CD8-positive, alpha-beta memory T cell (primary cell): Measurements from ENCODE around the gene DNAH1. TPM values are rescaled to one million over a fixed set of nuclear protein-coding genes. Genes with fewer than 3 reads are reported as not detected.

Experiments used
- CTCF ChIA-PET: fragments of 350-600 bp; sonication (Branson Sonifier 250); formaldehyde crosslinking; loops from one replicate; lab custom pipeline; 2021; ENCODE audit warnings: antibody characterized with exemption; lab: Charles Lee
- POLR2A ChIA-PET: fragments of 350-600 bp; sonication (Branson Sonifier 250); formaldehyde crosslinking; loops from one replicate; lab custom pipeline; 2021; ENCODE audit warnings: antibody characterized with exemption; lab: Charles Lee
- DNase-seq, 5 donors: peaks; one replicate each; pipeline versions ENCODE4 v3.0.0 to v3.0.0-alpha.2; 2020 to 2022; ENCODE audit warnings: mixed read lengths in 1 of 5
- H3K27ac ChIP-seq: one replicate; pipeline ENCODE4 v1.7.0; 2013; ENCODE audit warnings: low read depth, mild to moderate bottlenecking, low read length, moderate library complexity
- H3K27me3 ChIP-seq: 2 replicates; pipeline ENCODE4 v1.7.0; 2013; ENCODE audit warnings: low read length, mild to moderate bottlenecking; ENCODE audit not compliant: insufficient read depth, poor library complexity, severe bottlenecking
- H3K36me3 ChIP-seq: 2 replicates; pipeline ENCODE4 v1.7.0; 2013; ENCODE audit warnings: mild to moderate bottlenecking, low read length, moderate library complexity; ENCODE audit not compliant: insufficient read depth
- H3K4me1 ChIP-seq: 2 replicates; pipeline ENCODE4 v1.7.0; 2013; ENCODE audit warnings: mild to moderate bottlenecking, low read length, moderate library complexity; ENCODE audit not compliant: insufficient read depth
- H3K4me3 ChIP-seq: 2 replicates; pipeline ENCODE4 v1.7.0; 2013; ENCODE audit warnings: mild to moderate bottlenecking, low read length
- H3K9me3 ChIP-seq: 2 replicates; pipeline ENCODE4 v1.7.0; 2013; ENCODE audit warnings: mild to moderate bottlenecking, low read length
- H3K27ac Mint-ChIP-seq, 8 donors: one replicate each; pipeline ENCODE4 v1.8.0; 2020 to 2021; ENCODE audit warnings: mixed read lengths in 8 of 8, mild to moderate bottlenecking in 6 of 8, inconsistent platforms in 3 of 8, moderate library complexity in 3 of 8
- H3K27me3 Mint-ChIP-seq, 2 donors: one replicate each; pipeline ENCODE4 v1.8.0; 2020 to 2021; ENCODE audit warnings: mixed read lengths in 2 of 2, mild to moderate bottlenecking in 1 of 2, moderate library complexity in 1 of 2
- H3K36me3 Mint-ChIP-seq, 3 donors: one replicate each; pipeline ENCODE4 v1.8.0; 2020 to 2021; ENCODE audit warnings: mixed read lengths in 3 of 3, inconsistent platforms in 1 of 3, mild to moderate bottlenecking in 1 of 3
- H3K4me1 Mint-ChIP-seq, 3 donors: one replicate each; pipeline ENCODE4 v1.8.0; 2020 to 2021; ENCODE audit warnings: mixed read lengths in 3 of 3, inconsistent platforms in 1 of 3, mild to moderate bottlenecking in 1 of 3
- H3K4me3 Mint-ChIP-seq, 7 donors: one replicate each; pipeline ENCODE4 v1.8.0; 2020 to 2021; ENCODE audit warnings: mixed read lengths in 7 of 7, mild to moderate bottlenecking in 6 of 7, moderate library complexity in 4 of 7, inconsistent platforms in 2 of 7
- H3K9me3 Mint-ChIP-seq, 5 donors: one replicate each; pipeline ENCODE4 v1.8.0; 2020 to 2022; ENCODE audit warnings: mixed read lengths in 5 of 5, mild to moderate bottlenecking in 3 of 5, moderate library complexity in 2 of 5, inconsistent platforms in 1 of 5
- polyA plus RNA-seq: library from polyadenylated mRNA; unstranded; fragments of 300-500 nt; fragmentation: Illumina TruSeq; gene quantifications from one replicate; pipeline ENCODE4 v1.2.3, GENCODE V29; 2021
- total RNA-seq, 2 experiments: library from RNA; stranded (reverse); gene quantifications; one replicate each; pipeline ENCODE4 v1.2.3, GENCODE V29; 2021

DNAH1 gene
- total and polyA plus RNA-seq, 3 experiments from 2014 or later: 1.0 to 7.0 (median 7.0) TPM

DNA sequence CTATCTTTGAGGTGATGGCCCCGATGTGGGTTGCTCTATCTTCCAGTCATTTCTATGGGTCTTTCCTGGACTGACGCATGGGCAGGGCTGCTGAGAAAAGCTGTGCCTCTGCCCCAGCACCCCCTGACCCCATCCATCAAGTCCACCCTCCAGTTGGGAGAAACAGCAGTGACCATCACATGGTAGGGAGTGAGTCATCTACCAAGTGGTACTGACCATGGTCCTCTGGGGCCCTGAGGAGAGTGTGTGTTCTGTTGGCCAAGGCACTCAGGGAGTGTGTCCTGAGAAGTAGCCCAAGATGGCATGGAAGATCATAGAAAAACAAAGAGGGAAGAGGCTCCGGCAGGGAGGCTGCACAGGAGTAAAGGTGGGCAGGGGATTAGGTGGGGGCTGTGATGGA is 1.6 kb upstream of the DNAH1 start:
- H3K36me3 ChIP-seq: no peaks in the 10 kb centered on the region
- Mint-ChIP-seq H3K27me3 (no peaks in the 10 kb centered on the region), H3K27ac (peak overlapping the region in 6 of 8 donors; percentile 21 to 61 (median 50)), H3K9me3 (no peaks in the 10 kb centered on the region), H3K4me3 (no peak overlapping the region), H3K4me1 (peaks cover 29 to 51% (median 29%) of the 10 kb centered on the region in 3 donors), H3K36me3 (peaks cover 0 to 7% (median 4%) of the 10 kb centered on the region in 3 donors)
- no peaks in the 10 kb centered on the region for H3K9me3 ChIP-seq
- no peak overlapping the region for H3K27ac ChIP-seq
- no peak for DNase-seq
- H3K4me1 ChIP-seq: peaks cover 26% of the 10 kb centered on the region
- POLR2A ChIA-PET: no interaction called here
- no peak overlapping the region for H3K4me3 ChIP-seq
- no peaks in the 10 kb centered on the region for H3K27me3 ChIP-seq
- CTCF ChIA-PET: no interaction called here

DNA sequence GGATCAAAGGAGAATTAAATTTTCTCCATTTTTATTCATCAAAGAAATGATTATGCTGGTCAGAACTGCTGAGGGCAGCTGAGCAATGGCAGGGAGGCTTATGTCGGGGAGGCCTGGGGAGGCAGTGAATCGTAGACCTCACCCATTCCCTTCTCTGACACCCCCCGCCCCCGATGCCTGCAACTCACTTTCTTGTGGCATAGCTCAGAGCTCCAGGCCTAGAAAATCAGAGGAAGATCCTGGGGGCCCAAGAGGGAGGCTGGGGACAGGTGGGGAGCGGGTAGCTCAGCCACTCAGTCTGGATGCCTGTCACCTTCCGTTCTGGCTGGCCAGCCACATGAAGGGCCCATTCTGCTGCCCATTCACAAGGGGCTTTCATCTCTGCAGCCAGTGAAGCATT is 1.1 kb upstream of the DNAH1 start:
- Mint-ChIP-seq H3K4me3 (no peak overlapping the region), H3K9me3 (no peaks in the 10 kb centered on the region), H3K27ac (peak overlapping the region in 4 of 8 donors; percentile 21 to 63 (median 57)), H3K36me3 (peaks cover 0 to 4% (median 1%) of the 10 kb centered on the region in 3 donors), H3K27me3 (no peaks in the 10 kb centered on the region), H3K4me1 (peaks cover 23 to 46% (median 26%) of the 10 kb centered on the region in 3 donors)
- H3K9me3 ChIP-seq: no peaks in the 10 kb centered on the region
- POLR2A ChIA-PET: no interaction called here
- no peaks in the 10 kb centered on the region for H3K27me3 ChIP-seq
- H3K4me3 ChIP-seq: no peak overlapping the region
- no peak for DNase-seq
- no peaks in the 10 kb centered on the region for H3K36me3 ChIP-seq
- H3K4me1 ChIP-seq: peaks cover 26% of the 10 kb centered on the region
- no peak overlapping the region for H3K27ac ChIP-seq
- CTCF ChIA-PET: interaction anchor here (1.1 kb wide), 1 partner anchor 93 kb away, joined by 3 read pairs; no protein-coding TSS in a partner anchor

DNA sequence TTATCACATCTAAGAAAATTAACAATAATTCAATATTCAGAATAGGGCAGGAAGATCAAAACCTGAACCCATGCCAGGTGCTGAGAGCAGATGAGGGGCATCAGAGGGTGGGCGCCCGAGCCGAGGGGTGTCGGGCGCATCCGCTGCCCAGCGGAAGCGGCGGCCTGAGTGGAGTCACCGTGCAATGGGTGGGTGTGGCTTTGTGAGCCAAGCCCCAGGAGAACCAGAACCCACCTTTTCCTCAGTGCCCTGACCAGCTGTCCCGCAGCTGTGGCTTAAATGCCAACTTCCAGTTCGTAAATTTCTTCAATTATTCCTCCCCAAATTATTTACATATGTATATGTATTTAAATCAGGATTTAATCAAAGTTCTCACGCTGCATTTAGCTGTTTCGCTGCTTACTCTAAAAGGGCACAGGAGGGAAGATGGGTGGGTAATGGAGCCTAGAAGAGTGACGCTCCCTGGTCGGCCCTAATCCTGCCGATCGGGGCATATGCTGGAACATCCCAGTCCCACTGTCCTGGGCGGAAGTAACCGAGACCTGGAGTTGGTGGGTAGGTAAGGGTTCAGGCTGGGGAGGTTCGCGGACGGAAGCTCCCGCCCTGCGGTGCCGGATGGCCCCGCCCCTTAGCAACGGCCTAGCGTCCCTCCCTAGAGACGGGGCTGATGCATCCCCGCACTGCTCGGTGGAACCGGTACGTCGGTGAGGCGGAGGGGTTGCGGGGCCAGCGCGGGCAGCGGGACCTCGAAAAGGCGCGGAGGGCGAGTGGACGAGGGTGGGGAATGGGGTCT is 1.3 kb downstream of the DNAH1 start:
- Histone ChIP-seq H3K27ac (no peak overlapping the region), H3K4me3 (peak overlapping the region; percentile 18), H3K9me3 (no peaks in the 10 kb centered on the region), H3K27me3 (no peaks in the 10 kb centered on the region), H3K36me3 (no peaks in the 10 kb centered on the region), H3K4me1 (peaks cover 14% of the 10 kb centered on the region)
- DNase-seq: peak; percentile 57 to 84 (median 63)
- no peaks in the 10 kb centered on the region for H3K27me3 Mint-ChIP-seq
- H3K4me3 Mint-ChIP-seq: peak overlapping the region in 6 of 7 donors; percentile 21 to 82 (median 58)
- peaks cover 10 to 30% (median 15%) of the 10 kb centered on the region in 3 donors for H3K4me1 Mint-ChIP-seq
- H3K27ac Mint-ChIP-seq: peak overlapping the region; percentile 66 to 87 (median 74)
- H3K36me3 Mint-ChIP-seq: peaks cover 0 to 8% (median 1%) of the 10 kb centered on the region in 3 donors
- ChIA-PET CTCF (interaction anchor here (1.0 to 1.7 kb wide), 2 partner anchors 85 to 97 kb away, joined by 3 to 6 read pairs; no protein-coding TSS in a partner anchor), POLR2A (interaction anchor here (1.0 kb wide), 2 partner anchors 30 to 69 kb away, joined by 3 to 4 read pairs; partner anchors contain the start of gene GLYCTK)
- no peaks in the 10 kb centered on the region for H3K9me3 Mint-ChIP-seq

DNA sequence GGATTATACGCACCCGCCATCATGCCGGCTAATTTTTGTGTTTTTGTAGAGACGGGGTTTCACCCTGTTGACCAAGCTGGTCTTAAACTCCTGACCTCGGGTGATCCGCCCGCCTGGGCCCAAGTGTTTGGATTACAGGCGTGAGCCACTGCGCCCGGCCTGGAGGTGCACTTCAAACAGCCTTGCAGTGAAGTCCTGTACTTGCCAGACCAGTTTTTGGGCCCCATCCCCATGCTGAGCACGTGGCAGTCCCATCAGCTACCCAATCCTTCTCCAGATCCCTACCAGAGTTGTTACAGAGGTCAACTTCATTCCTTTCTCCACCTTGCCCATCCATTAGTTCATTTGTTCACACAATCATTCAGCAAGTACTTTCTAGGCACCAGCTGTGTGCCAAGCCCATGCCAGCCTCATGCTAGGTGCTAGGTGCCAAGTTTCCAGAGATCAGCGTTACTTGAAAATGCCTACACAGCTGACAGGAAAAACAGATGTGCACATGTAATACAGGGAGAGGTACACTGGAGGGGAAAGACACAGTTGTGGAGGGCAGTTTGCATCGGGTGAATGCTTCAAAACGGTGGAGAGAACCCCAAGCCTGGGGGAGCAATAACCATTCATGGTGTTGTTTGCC is 2.2 kb downstream of the DNAH1 start:
- Mint-ChIP-seq H3K4me1 (peaks cover 10 to 26% (median 15%) of the 10 kb centered on the region in 3 donors), H3K27me3 (peaks cover 0 to 1% of the 10 kb centered on the region in 2 donors), H3K27ac (peak overlapping the region in 4 of 8 donors; percentile 43 to 85 (median 50)), H3K9me3 (no peaks in the 10 kb centered on the region), H3K36me3 (peaks cover 0 to 7% (median 1%) of the 10 kb centered on the region in 3 donors), H3K4me3 (peak overlapping the region in 1 of 7 donors; percentile 6)
- Histone ChIP-seq H3K27ac (no peak overlapping the region), H3K4me3 (no peak overlapping the region), H3K4me1 (peaks cover 14% of the 10 kb centered on the region), H3K36me3 (no peaks in the 10 kb centered on the region), H3K27me3 (no peaks in the 10 kb centered on the region), H3K9me3 (no peaks in the 10 kb centered on the region)
- no peak for DNase-seq
- ChIA-PET CTCF (interaction anchor here (1.7 kb wide), 1 partner anchor 86 kb away, joined by 6 read pairs; no protein-coding TSS in a partner anchor), POLR2A (interaction anchor here (1.0 kb wide), 2 partner anchors 31 to 70 kb away, joined by 3 to 4 read pairs; partner anchors contain the start of gene GLYCTK)

DNA sequence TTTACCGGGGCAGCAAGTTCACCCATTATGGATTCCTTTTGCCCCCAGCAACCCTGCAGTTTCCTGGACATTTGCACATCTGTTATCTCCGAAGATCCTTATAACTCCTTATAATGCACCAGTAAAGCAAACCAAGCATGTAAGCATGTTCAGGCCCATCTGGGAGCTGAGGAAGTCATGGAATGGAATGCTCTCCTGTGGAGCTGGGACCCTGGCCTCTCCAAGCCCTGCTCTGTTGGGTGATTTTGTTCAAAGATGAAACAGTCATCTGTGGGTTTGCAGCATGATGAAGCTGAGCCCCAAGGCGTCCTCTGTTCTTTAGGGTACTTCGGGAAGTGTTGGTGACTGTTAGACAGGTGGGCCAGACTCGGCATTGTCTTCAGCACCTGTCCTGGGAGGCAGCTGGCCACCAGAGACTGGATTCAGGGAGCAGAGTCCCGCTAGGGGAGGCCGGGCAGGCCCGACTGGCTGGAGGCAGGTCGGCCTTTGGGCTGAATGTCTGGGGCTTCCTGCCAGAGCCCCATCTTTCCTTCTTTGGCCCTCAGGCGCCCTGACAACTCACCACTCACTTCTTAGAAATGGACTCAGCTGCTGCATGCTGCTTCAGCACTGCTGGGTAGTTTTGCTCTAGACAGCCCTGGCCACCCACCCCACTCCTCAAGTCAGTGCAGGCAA is 3.9 kb downstream of the DNAH1 start:
- H3K9me3 ChIP-seq: no peaks in the 10 kb centered on the region
- peaks cover 14% of the 10 kb centered on the region for H3K4me1 ChIP-seq
- Mint-ChIP-seq H3K27me3 (peaks cover 0 to 1% of the 10 kb centered on the region in 2 donors), H3K9me3 (no peaks in the 10 kb centered on the region), H3K4me3 (no peak overlapping the region), H3K27ac (no peak overlapping the region), H3K4me1 (peaks cover 10 to 26% (median 13%) of the 10 kb centered on the region in 3 donors), H3K36me3 (peaks cover 0 to 6% (median 1%) of the 10 kb centered on the region in 3 donors)
- no peaks in the 10 kb centered on the region for H3K36me3 ChIP-seq
- ChIA-PET CTCF (interaction anchor here (0.7 to 1.3 kb wide), 7 partner anchors 11 to 101 kb away, joined by 3 to 4 read pairs (median 3); no protein-coding TSS in a partner anchor), POLR2A (interaction anchor here (0.5 to 0.7 kb wide), 2 partner anchors 12 to 87 kb away, joined by 4 to 7 read pairs; no protein-coding TSS in a partner anchor)
- no peak for DNase-seq
- no peak overlapping the region for H3K4me3 ChIP-seq
- no peak overlapping the region for H3K27ac ChIP-seq
- H3K27me3 ChIP-seq: no peaks in the 10 kb centered on the region

DNA sequence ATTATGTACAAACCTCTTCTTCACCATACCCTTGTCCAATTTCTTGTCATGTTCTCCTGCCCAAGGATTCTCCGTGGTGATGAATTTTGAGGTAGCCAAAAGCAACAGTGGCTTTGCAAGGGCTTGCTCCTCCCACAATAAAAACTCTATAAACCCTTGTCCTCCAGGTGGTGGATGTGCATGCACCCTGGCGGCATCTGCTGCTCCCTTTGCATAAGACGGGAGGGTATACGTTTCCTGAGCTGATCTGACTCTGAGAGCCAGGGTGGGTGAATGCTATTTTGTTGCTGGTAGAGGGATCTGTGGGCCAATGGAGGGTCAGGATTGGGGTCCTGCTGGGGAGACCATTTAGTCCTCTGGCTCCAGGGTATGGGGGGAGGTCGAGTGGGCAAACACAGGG is 5.4 kb downstream of the DNAH1 start:
- Mint-ChIP-seq H3K27ac (no peak overlapping the region), H3K4me1 (peaks cover 10 to 25% (median 13%) of the 10 kb centered on the region in 3 donors), H3K4me3 (no peak overlapping the region), H3K27me3 (peaks cover 0 to 1% of the 10 kb centered on the region in 2 donors), H3K9me3 (no peaks in the 10 kb centered on the region), H3K36me3 (peaks cover 0 to 6% (median 1%) of the 10 kb centered on the region in 3 donors)
- Histone ChIP-seq H3K4me1 (peaks cover 14% of the 10 kb centered on the region), H3K36me3 (no peaks in the 10 kb centered on the region), H3K4me3 (no peak overlapping the region), H3K9me3 (no peaks in the 10 kb centered on the region), H3K27me3 (no peaks in the 10 kb centered on the region), H3K27ac (no peak overlapping the region)
- CTCF ChIA-PET: interaction anchor here (1.3 kb wide), 1 partner anchor 12 kb away, joined by 4 read pairs; no protein-coding TSS in a partner anchor
- peak in 1 of 5 donors; percentile 5 for DNase-seq
- POLR2A ChIA-PET: no interaction called here

DNA sequence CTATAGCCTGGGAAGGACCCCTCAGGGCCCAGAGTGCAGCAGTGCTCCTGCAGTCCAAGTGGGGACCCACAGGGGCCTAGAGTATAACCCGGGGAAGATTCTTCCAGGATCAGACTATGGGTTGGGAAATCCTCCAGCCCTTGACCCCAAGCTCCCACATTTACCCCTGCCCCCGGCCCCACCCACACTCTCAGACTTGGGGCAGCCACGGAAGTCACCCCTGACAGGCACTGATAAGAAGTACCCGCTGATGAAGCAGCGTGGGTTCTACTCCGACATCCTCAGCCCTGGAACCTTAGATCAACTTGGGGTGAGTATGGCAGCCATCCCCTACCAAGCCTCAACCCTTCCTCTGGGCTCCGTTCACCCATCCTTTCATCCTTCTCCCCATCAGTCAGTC is 6.3 kb downstream of the DNAH1 start:
- Histone ChIP-seq H3K27ac (no peak overlapping the region), H3K9me3 (no peaks in the 10 kb centered on the region), H3K36me3 (no peaks in the 10 kb centered on the region), H3K4me3 (no peak overlapping the region), H3K4me1 (peaks cover 9% of the 10 kb centered on the region), H3K27me3 (no peaks in the 10 kb centered on the region)
- Mint-ChIP-seq H3K4me3 (no peak overlapping the region), H3K27ac (peak overlapping the region in 1 of 8 donors; percentile 54), H3K36me3 (peaks cover 0 to 6% (median 0%) of the 10 kb centered on the region in 3 donors), H3K9me3 (no peaks in the 10 kb centered on the region), H3K4me1 (peaks cover 3 to 16% (median 9%) of the 10 kb centered on the region in 3 donors), H3K27me3 (peaks cover 0 to 1% of the 10 kb centered on the region in 2 donors)
- CTCF ChIA-PET: no interaction called here
- POLR2A ChIA-PET: no interaction called here
- no peak for DNase-seq
